ENCODE data around the gene DISC1.

GRCh38 chr1:232077809-232078208 is 451.2 kb downstream of the DISC1 start:
- TF ChIP-seq EP300 (IDR thresholded peaks at IDR 0.05; ENCODE audit: borderline replicate concordance) = no peak
- no peak for TF ChIP-seq YY1 (IDR thresholded peaks at IDR 0.05; ENCODE audit: low read depth)
- no peak for TF ChIP-seq CEBPB (IDR thresholded peaks at IDR 0.05)
- TF ChIP-seq ZBTB7A (IDR thresholded peaks at IDR 0.05; ENCODE audit: low read depth) = no peak
- no peak for TF ChIP-seq RAD21 (IDR thresholded peaks at IDR 0.05; ENCODE audit: low read depth)
- no peak for TF ChIP-seq MAX (IDR thresholded peaks at IDR 0.05)
- TF ChIP-seq EGR1 (IDR thresholded peaks at IDR 0.05) = no peak
- TF ChIP-seq CREB1 (IDR thresholded peaks at IDR 0.05; ENCODE audit: low read depth) = no peak
- TF ChIP-seq TAF1 (IDR thresholded peaks at IDR 0.05; ENCODE audit: low read depth) = no peak

Data from Ishikawa (cell line).